HepG2 (cell line): ENCODE data around the gene LDLRAP1. TPM values are rescaled to one million over a fixed set of nuclear protein-coding genes. Genes with fewer than 3 reads are reported as not detected.

Experiments used
- ATAC-seq: fragments of 200-7000 bp; cut with Tn5 transposase; 3 replicates; pipeline ENCODE4 v1.9.1; 2020; ENCODE audit warnings: mild to moderate bottlenecking, moderate library complexity
- BruUV-seq: library from RNA; stranded (reverse); fragments of 400-500 nt; replicated peaks from 2 replicates; lab custom pipeline; 2021; lab: Mats Ljungman, UMichigan
- CTCF ChIA-PET: fragments of 300-600 bp; formaldehyde crosslinking; extraction: SDS; loops from one replicate; lab custom pipeline; 2021; ENCODE audit warnings: low total read pairs, inconsistent platforms, low intra/inter-chr PET ratio; lab: Yijun Ruan, JAX
- POLR2A ChIA-PET: fragments of 350-600 bp; sonication (Branson Sonifier 250); formaldehyde crosslinking; loops from one replicate; lab custom pipeline; 2020; ENCODE audit warnings: antibody characterized with exemption, inconsistent platforms; lab: Yijun Ruan, JAX
- DNase-seq: peaks from one replicate; pipeline ENCODE4 v3.0.0-alpha.2; 2015; ENCODE audit warnings: low spot score
- FAIRE-seq: peaks from 3 replicates; lab custom pipeline; 2011; peaks lifted over from hg19 to GRCh38; lab: Jason Lieb, UNC
- H2AFZ ChIP-seq: one replicate; pipeline ENCODE4 v1.6.1; 2011; ENCODE audit warnings: low read length, inconsistent platforms
- H3K27ac ChIP-seq: fragments of 300-600 bp; 3 replicates; pipeline ENCODE4 v1.8.0; 2011; ENCODE audit warnings: mixed run types, mild to moderate bottlenecking, mixed read lengths, low read length, inconsistent platforms; ENCODE audit not compliant: insufficient read depth; ENCODE audit errors: extremely low read length
- H3K27me3 ChIP-seq, 2 experiments: fragments of 200-600 bp in 1 of 2; 2 replicates in 1 of 2; 3 replicates in 1 of 2; pipeline versions ENCODE4 v1.6.0 to v1.8.0; 2011; ENCODE audit warnings: low read length in 2 of 2, mild to moderate bottlenecking in 2 of 2, moderate library complexity in 2 of 2, inconsistent platforms in 1 of 2; ENCODE audit not compliant: insufficient read depth in 2 of 2, control insufficient read depth in 1 of 2
- H3K36me3 ChIP-seq, 2 experiments: fragments of 200-600 bp in 1 of 2; replicated peaks in 1 of 2; 2 replicates in 1 of 2; 3 replicates in 1 of 2; pipeline versions ENCODE4 v1.5.1 to v1.8.0; 2011; ENCODE audit warnings: low read length in 2 of 2, inconsistent platforms in 1 of 2; ENCODE audit not compliant: insufficient read depth in 2 of 2, control insufficient read depth in 1 of 2
- H3K4me1 ChIP-seq: 2 replicates; pipeline ENCODE4 v1.5.1; 2012; ENCODE audit warnings: low read length, inconsistent platforms; ENCODE audit not compliant: insufficient read depth
- H3K4me2 ChIP-seq: 2 replicates; pipeline ENCODE4 v1.6.0; 2011; ENCODE audit warnings: low read depth, low read length, inconsistent platforms
- H3K4me3 ChIP-seq, 3 experiments: fragments of 200-600 bp in 1 of 3; sonication (generic), shearing (Covaris generic) in 1 of 3; replicated peaks in 1 of 3; 2 replicates each; pipeline ENCODE4 v1.5.1; 2011 to 2016; ENCODE audit warnings: low read length in 3 of 3, inconsistent platforms in 2 of 3, low read depth in 2 of 3, mild to moderate bottlenecking in 2 of 3, control low read depth in 1 of 3, mixed read lengths in 1 of 3; ENCODE audit not compliant: insufficient read depth in 1 of 3
- H3K79me2 ChIP-seq: one replicate; pipeline ENCODE4 v1.6.1; 2011; ENCODE audit warnings: low read length, inconsistent platforms; ENCODE audit not compliant: insufficient read depth
- H3K9ac ChIP-seq: 2 replicates; pipeline ENCODE4 v1.6.0; 2011; ENCODE audit warnings: mild to moderate bottlenecking, low read depth, low read length, inconsistent platforms; ENCODE audit not compliant: insufficient read depth
- H3K9me3 ChIP-seq: 2 replicates; pipeline ENCODE4 v1.5.1; 2012; ENCODE audit warnings: mild to moderate bottlenecking, low read length
- H4K20me1 ChIP-seq: 2 replicates; pipeline ENCODE4 v1.6.0; 2011; ENCODE audit warnings: inconsistent platforms, mild to moderate bottlenecking, low read length, moderate library complexity; ENCODE audit not compliant: insufficient read depth
- CBX1 ChIP-seq: IDR thresholded peaks from one replicate; pipeline ENCODE4 v1.6.1; 2016; ENCODE audit warnings: antibody characterized with exemption, low read depth
- FOXA3 ChIP-seq: IDR thresholded peaks from 2 replicates; pipeline ENCODE4 v1.6.1; 2016; ENCODE audit warnings: missing genetic modification reagents, missing compliant biosample characterization
- WGBS: methylation state at CpG from one replicate; pipeline ENCODE4 v1.1.6; 2017; ENCODE audit warnings: low lambda C conversion rate; 5-methylcytosine and 5-hydroxymethylcytosine counted together
- in situ Hi-C: cut with HindIII; loops from 2 replicates; pipeline ENCODE4 v1.10.0; 2017; ENCODE audit warnings: low pct_unique_long_range_greater_than_20kb; ENCODE audit not compliant: extremely low pct_ligation_motif_present
- intact Hi-C: fragments of 100-400 bp; cut with micrococcal nuclease; formaldehyde crosslinking; loops from one replicate; pipeline ENCODE4 v1.10.0; 2022; ENCODE audit not compliant: unreplicated experiment
- polyA plus RNA-seq, 8 experiments: library from polyadenylated mRNA; depleted of rRNA in 3 of 8; stranded (reverse) in 7 of 8; unstranded in 1 of 8; fragments of >200 nt; fragmentation: Illumina TruSeq in 4 of 8; extraction: Trizol in 4 of 8; gene quantifications; 2 replicates each; pipeline versions ENCODE4 v1.2.1 to v1.2.3, GENCODE V29; 2011 to 2016; ENCODE audit warnings: low read depth in 4 of 8, missing spikeins in 1 of 8, mixed read lengths in 1 of 8; ENCODE audit not compliant: insufficient read depth in 1 of 8
- total RNA-seq, 5 experiments: library from RNA; depleted of rRNA; stranded (reverse); fragments of >200 nt; fragmentation: Illumina TruSeq; extraction: Trizol; gene quantifications; 2 replicates each; pipeline ENCODE4 v1.2.3, GENCODE V29; 2016; ENCODE audit warnings: low read depth in 1 of 5
- TF ChIP-seq, protein P1 (sequence below): sonication (generic); formaldehyde crosslinking; IDR thresholded peaks from 2 replicates; pipeline ENCODE4 v1.8.0; 2022; ENCODE audit warnings: mild to moderate bottlenecking, missing genetic modification reagents; ENCODE audit not compliant: insufficient replicate concordance
- TF ChIP-seq, protein P2 (sequence below): sonication (generic); formaldehyde crosslinking; IDR thresholded peaks from 2 replicates; pipeline ENCODE4 v1.5.0; 2020; ENCODE audit warnings: mild to moderate bottlenecking, missing genetic modification reagents
- TF ChIP-seq, protein P3 (sequence below): sonication (generic); formaldehyde crosslinking; IDR thresholded peaks from 2 replicates; pipeline ENCODE4 v1.5.1; 2020; ENCODE audit warnings: mild to moderate bottlenecking, missing genetic modification reagents, moderate library complexity
- TF ChIP-seq, protein P4 (sequence below): sonication (generic); formaldehyde crosslinking; IDR thresholded peaks from 2 replicates; pipeline ENCODE4 v1.5.0; 2020; ENCODE audit warnings: mild to moderate bottlenecking, missing genetic modification reagents, moderate library complexity

The LDLRAP1 gene
- total and polyA plus RNA-seq, 2 of the 13 experiments (the other 11 are each of a cell fraction or from before 2014, with no cell fraction given): 7.2 to 12.1 TPM

DNA sequence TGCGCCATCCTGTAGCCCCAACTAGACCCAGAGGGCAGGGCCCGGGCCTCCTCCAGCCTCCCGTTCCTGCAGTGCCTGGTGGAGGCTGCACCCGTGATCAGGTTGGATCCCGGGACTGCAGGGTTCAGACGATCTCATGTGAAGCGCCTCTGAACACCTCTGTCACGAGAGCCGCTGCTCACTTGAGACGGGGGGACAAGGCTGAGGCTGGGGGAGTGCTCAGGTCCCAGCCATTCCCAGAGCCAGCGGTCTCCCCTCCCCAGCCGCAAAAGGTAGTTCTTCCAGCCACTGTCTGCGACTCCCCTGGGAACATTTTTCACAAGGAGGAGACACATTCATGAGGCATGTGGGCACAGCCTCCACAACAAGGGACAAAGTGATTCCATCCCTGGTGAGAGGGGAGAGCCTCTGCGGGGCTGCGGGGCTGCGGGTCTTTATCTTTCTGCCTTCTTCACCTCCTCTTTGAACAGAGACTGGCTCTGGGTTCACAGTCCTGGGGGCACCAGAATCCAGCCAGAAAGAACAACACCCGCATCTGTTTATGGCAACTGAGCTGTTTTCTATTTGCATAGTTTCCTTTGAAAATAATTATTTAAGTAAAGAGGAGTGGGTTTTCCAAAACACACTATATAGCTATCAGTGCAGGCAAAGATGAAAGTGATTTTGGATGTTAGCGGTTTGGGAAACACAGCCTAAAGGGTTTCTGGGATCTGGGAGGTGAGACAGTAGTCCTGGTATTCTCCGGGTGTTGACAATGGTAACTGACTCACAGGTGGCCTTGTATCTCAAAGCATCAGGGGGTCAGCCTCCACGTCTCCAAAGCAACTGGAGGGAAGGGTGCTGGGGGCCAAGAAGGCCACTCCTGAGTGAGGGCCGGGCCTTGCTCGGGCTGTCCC, 13.0 kb upstream of the LDLRAP1 start (continued):
- TF ChIP-seq, protein P1, sequence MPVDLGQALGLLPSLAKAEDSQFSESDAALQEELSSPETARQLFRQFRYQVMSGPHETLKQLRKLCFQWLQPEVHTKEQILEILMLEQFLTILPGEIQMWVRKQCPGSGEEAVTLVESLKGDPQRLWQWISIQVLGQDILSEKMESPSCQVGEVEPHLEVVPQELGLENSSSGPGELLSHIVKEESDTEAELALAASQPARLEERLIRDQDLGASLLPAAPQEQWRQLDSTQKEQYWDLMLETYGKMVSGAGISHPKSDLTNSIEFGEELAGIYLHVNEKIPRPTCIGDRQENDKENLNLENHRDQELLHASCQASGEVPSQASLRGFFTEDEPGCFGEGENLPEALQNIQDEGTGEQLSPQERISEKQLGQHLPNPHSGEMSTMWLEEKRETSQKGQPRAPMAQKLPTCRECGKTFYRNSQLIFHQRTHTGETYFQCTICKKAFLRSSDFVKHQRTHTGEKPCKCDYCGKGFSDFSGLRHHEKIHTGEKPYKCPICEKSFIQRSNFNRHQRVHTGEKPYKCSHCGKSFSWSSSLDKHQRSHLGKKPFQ (CRISPR knock-in tag): no peak
- TF ChIP-seq, protein P2, sequence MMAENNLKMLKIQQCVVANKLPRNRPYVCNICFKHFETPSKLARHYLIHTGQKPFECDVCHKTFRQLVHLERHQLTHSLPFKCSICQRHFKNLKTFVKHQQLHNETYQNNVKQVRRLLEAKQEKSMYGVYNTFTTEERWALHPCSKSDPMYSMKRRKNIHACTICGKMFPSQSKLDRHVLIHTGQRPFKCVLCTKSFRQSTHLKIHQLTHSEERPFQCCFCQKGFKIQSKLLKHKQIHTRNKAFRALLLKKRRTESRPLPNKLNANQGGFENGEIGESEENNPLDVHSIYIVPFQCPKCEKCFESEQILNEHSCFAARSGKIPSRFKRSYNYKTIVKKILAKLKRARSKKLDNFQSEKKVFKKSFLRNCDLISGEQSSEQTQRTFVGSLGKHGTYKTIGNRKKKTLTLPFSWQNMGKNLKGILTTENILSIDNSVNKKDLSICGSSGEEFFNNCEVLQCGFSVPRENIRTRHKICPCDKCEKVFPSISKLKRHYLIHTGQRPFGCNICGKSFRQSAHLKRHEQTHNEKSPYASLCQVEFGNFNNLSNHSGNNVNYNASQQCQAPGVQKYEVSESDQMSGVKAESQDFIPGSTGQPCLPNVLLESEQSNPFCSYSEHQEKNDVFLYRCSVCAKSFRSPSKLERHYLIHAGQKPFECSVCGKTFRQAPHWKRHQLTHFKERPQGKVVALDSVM (CRISPR knock-in tag): 0 out of 2 replicates have a peak, but pooled peaks have one; percentile 36
- TF ChIP-seq FOXA3 (CRISPR knock-in tag) (peak; percentile 16; the same call in 1 of the 2 replicates), CBX1 (no peak)
- TF ChIP-seq, all 625 proteins: peak for 6

DNA sequence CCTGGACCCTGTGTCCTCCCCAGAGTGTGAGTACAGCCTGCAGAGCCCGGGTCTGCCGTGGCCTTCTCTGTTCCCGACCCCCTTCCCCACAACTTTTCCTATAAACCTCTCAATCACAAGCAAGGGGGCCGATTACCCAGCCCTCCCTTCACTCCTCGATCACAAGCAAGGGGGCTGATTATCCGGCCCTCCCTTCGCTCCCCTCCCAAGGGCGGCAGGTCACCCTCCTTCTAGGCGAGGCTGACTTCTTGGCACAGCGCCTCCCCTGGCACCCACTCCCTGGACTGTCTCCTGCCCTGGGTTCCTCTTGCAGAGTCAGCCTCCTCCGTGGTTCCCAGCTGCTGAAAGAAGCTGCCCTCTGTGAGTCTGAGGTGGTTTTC, 12.3 kb upstream of the LDLRAP1 start:
- WGBS: 35% methylated on average over 11 of the region's 11 CpGs
- no peak for DNase-seq
- intact Hi-C loops (no loop called here), in situ Hi-C loops (loop anchor here (5.0 kb wide), 1 partner anchor 36 kb away; no protein-coding TSS in a partner anchor)
- Histone ChIP-seq H3K4me3 (peak overlapping the region in 1 of 3 experiments; percentile 13; a peak in 1 of 6 replicates), H3K79me2 (no peaks in the 10 kb centered on the region), H3K36me3 (no peaks in the 10 kb centered on the region), H2AFZ (no peak overlapping the region), H3K9ac (no peak overlapping the region), H3K4me1 (peaks cover 14% of the 10 kb centered on the region), H3K27me3 (peaks cover 0 to 14% of the 10 kb centered on the region in 2 experiments; a peak in 3 of 5 replicates), H3K9me3 (no peaks in the 10 kb centered on the region), H4K20me1 (no peaks in the 10 kb centered on the region), H3K27ac (no peak overlapping the region), H3K4me2 (peak overlapping the region; percentile 41)
- TF ChIP-seq, protein P3, sequence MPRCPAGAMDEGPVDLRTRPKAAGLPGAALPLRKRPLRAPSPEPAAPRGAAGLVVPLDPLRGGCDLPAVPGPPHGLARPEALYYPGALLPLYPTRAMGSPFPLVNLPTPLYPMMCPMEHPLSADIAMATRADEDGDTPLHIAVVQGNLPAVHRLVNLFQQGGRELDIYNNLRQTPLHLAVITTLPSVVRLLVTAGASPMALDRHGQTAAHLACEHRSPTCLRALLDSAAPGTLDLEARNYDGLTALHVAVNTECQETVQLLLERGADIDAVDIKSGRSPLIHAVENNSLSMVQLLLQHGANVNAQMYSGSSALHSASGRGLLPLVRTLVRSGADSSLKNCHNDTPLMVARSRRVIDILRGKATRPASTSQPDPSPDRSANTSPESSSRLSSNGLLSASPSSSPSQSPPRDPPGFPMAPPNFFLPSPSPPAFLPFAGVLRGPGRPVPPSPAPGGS (CRISPR knock-in tag): no peak
- TF ChIP-seq, protein P4, sequence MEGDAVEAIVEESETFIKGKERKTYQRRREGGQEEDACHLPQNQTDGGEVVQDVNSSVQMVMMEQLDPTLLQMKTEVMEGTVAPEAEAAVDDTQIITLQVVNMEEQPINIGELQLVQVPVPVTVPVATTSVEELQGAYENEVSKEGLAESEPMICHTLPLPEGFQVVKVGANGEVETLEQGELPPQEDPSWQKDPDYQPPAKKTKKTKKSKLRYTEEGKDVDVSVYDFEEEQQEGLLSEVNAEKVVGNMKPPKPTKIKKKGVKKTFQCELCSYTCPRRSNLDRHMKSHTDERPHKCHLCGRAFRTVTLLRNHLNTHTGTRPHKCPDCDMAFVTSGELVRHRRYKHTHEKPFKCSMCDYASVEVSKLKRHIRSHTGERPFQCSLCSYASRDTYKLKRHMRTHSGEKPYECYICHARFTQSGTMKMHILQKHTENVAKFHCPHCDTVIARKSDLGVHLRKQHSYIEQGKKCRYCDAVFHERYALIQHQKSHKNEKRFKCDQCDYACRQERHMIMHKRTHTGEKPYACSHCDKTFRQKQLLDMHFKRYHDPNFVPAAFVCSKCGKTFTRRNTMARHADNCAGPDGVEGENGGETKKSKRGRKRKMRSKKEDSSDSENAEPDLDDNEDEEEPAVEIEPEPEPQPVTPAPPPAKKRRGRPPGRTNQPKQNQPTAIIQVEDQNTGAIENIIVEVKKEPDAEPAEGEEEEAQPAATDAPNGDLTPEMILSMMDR (CRISPR knock-in tag): 0 out of 2 replicates have a peak, but pooled peaks have one; percentile 6
- ATAC-seq: peak; percentile 51
- ChIA-PET POLR2A (no interaction called here), CTCF (no interaction called here)
- FAIRE-seq: no peak
- BruUV-seq: no TSS peak
